SK-N-SH (cell line): ENCODE data around the gene DGKH. TPM values are rescaled to one million over a fixed set of nuclear protein-coding genes. Genes with fewer than 3 reads are reported as not detected.

ENCODE experiments used
- CTCF ChIA-PET: fragments of 300-600, 350-600 bp; formaldehyde crosslinking; extraction: SDS; loops from one replicate; lab custom pipeline; 2021; lab: Yijun Ruan, JAX
- POLR2A ChIA-PET: fragments of 350-600 bp; sonication (Branson Sonifier 250); formaldehyde crosslinking; extraction: SDS; loops from one replicate; lab custom pipeline; 2020; ENCODE audit warnings: antibody characterized with exemption, inconsistent platforms; lab: Yijun Ruan, JAX
- DNase-seq: peaks from one replicate; pipeline ENCODE4 v3.0.0; 2012
- H2AFZ ChIP-seq: fragments of 200-600 bp; sonication (generic); 2 replicates; pipeline ENCODE4 v1.8.1; 2016; ENCODE audit warnings: antibody characterized with exemption, mild to moderate bottlenecking, low read depth
- H3F3A ChIP-seq: fragments of 200-600 bp; sonication (generic); replicated peaks from 2 replicates; pipeline ENCODE3; 2016; ENCODE audit warnings: antibody characterized with exemption, mild to moderate bottlenecking; ENCODE audit not compliant: insufficient read depth
- H3K27ac ChIP-seq, 2 experiments: fragments of 200-500 bp in 1 of 2; fragments of 200-600 bp in 1 of 2; sonication (Bioruptor generic) in 1 of 2; sonication (generic), shearing (Covaris generic) in 1 of 2; 2 replicates each; pipeline versions ENCODE4 v1.5.1 to v1.6.1; 2014 to 2016; ENCODE audit warnings: low read depth in 2 of 2, inconsistent platforms in 1 of 2, low read length in 1 of 2, mild to moderate bottlenecking in 1 of 2, mixed read lengths in 1 of 2
- H3K27me3 ChIP-seq: fragments of 200-600 bp; sonication (generic), shearing (Covaris generic); 2 replicates; pipeline ENCODE4 v1.6.1; 2016; ENCODE audit warnings: mixed run types; ENCODE audit not compliant: insufficient read depth
- H3K36me3 ChIP-seq, 2 experiments: fragments of 200-500 bp in 1 of 2; fragments of 200-600 bp in 1 of 2; sonication (Bioruptor generic) in 1 of 2; sonication (generic) in 1 of 2; replicated peaks in 1 of 2; 2 replicates each; pipeline versions ENCODE3 to v1.5.1; 2014 to 2016; ENCODE audit warnings: low read length in 1 of 2, mild to moderate bottlenecking in 1 of 2; ENCODE audit not compliant: insufficient read depth in 2 of 2, control insufficient read depth in 1 of 2
- H3K4me1 ChIP-seq, 2 experiments: fragments of 200-500 bp in 1 of 2; fragments of 200-600 bp in 1 of 2; sonication (Bioruptor generic) in 1 of 2; sonication (generic), shearing (Covaris generic) in 1 of 2; 2 replicates each; pipeline versions ENCODE4 v1.5.1 to v1.6.1; 2014 to 2016; ENCODE audit warnings: low read depth in 1 of 2, low read length in 1 of 2, mixed run types in 1 of 2; ENCODE audit not compliant: insufficient read depth in 2 of 2, control insufficient read depth in 1 of 2
- H3K4me2 ChIP-seq: fragments of 200-600 bp; sonication (generic), shearing (Covaris generic); 2 replicates; pipeline ENCODE4 v1.6.1; 2017; ENCODE audit warnings: mixed run types
- H3K4me3 ChIP-seq, 2 experiments: fragments of 200-500 bp in 1 of 2; fragments of 200-600 bp in 1 of 2; sonication (Bioruptor generic) in 1 of 2; sonication (generic), shearing (Covaris generic) in 1 of 2; 2 replicates each; pipeline versions ENCODE4 v1.5.1 to v1.8.1; 2014 to 2016; ENCODE audit warnings: low read depth in 2 of 2, inconsistent platforms in 1 of 2, low read length in 1 of 2, mild to moderate bottlenecking in 1 of 2, mixed read lengths in 1 of 2, moderate library complexity in 1 of 2
- H3K79me2 ChIP-seq: fragments of 200-600 bp; sonication (generic); 2 replicates; pipeline ENCODE4 v1.8.1; 2017; ENCODE audit warnings: mild to moderate bottlenecking; ENCODE audit not compliant: insufficient read depth
- H3K9ac ChIP-seq: fragments of 200-600 bp; sonication (generic); 2 replicates; pipeline ENCODE4 v1.6.1; 2017; ENCODE audit warnings: mixed run types
- H3K9me2 ChIP-seq: fragments of 200-600 bp; sonication (generic); 2 replicates; pipeline ENCODE4 v1.6.1; 2017; ENCODE audit warnings: mixed run types
- H3K9me3 ChIP-seq: fragments of 200-600 bp; sonication (generic); 2 replicates; pipeline ENCODE4 v1.6.1; 2017; ENCODE audit warnings: mixed run types, mild to moderate bottlenecking, moderate library complexity
- H4K20me1 ChIP-seq: fragments of 200-600 bp; sonication (generic); 2 replicates; pipeline ENCODE4 v1.6.1; 2017; ENCODE audit warnings: mild to moderate bottlenecking, mixed run types; ENCODE audit not compliant: insufficient read depth
- CHD2 ChIP-seq: fragments of 150-350 bp; IDR thresholded peaks from 2 replicates; pipeline ENCODE4 v1.6.1; 2018; ENCODE audit warnings: low read length; ENCODE audit not compliant: partially characterized antibody
- ELF1 ChIP-seq: IDR thresholded peaks from 2 replicates; pipeline ENCODE4 v1.4.0; 2012
- FOSL2 ChIP-seq: IDR thresholded peaks from 2 replicates; pipeline ENCODE4 v1.4.0; 2012; ENCODE audit warnings: low read depth, mild to moderate bottlenecking, moderate library complexity, borderline replicate concordance
- FOXM1 ChIP-seq: IDR thresholded peaks from 2 replicates; pipeline ENCODE4 v1.4.0; 2012; ENCODE audit warnings: low read depth, mild to moderate bottlenecking
- GABPA ChIP-seq: IDR thresholded peaks from 2 replicates; pipeline ENCODE4 v1.4.0; 2012; ENCODE audit warnings: low read depth, mild to moderate bottlenecking
- GATA2 ChIP-seq: sonication (generic); formaldehyde crosslinking; IDR thresholded peaks from 2 replicates; pipeline ENCODE4 v1.5.0; 2020; ENCODE audit warnings: mild to moderate bottlenecking, missing genetic modification reagents
- IRF3 ChIP-seq: fragments of 150-350 bp; IDR thresholded peaks from 2 replicates; pipeline ENCODE4 v1.6.1; 2016; ENCODE audit warnings: mild to moderate bottlenecking, low read depth, low read length
- JUND ChIP-seq: IDR thresholded peaks from 2 replicates; pipeline ENCODE4 v1.4.0; 2012
- MEF2A ChIP-seq: IDR thresholded peaks from 2 replicates; pipeline ENCODE4 v1.4.0; 2012; ENCODE audit warnings: low read depth, borderline replicate concordance
- MXI1 ChIP-seq: IDR thresholded peaks from 2 replicates; pipeline ENCODE4 v1.6.1; 2012; ENCODE audit warnings: mild to moderate bottlenecking, low read depth, low read length, improper control_type of control experiment
- REST ChIP-seq: IDR thresholded peaks from 2 replicates; pipeline ENCODE4 v1.6.1; 2012; ENCODE audit warnings: mild to moderate bottlenecking, low read depth, low read length, moderate library complexity
- RFX5 ChIP-seq: IDR thresholded peaks from 2 replicates; pipeline ENCODE4 v1.6.1; 2012; ENCODE audit warnings: mild to moderate bottlenecking, improper control_type of control experiment, low read length
- SIN3A ChIP-seq: IDR thresholded peaks from 2 replicates; pipeline ENCODE4 v1.6.1; 2012; ENCODE audit warnings: low read depth, mild to moderate bottlenecking, low read length, moderate library complexity, borderline replicate concordance
- SMC3 ChIP-seq: IDR thresholded peaks from 2 replicates; pipeline ENCODE4 v1.6.1; 2012; ENCODE audit warnings: low read depth, low read length, improper control_type of control experiment
- WGBS: methylation state at CpG from one replicate; pipeline ENCODE4 v1.1.6; 2017; ENCODE audit warnings: low lambda C conversion rate; 5-methylcytosine and 5-hydroxymethylcytosine counted together
- polyA plus RNA-seq, 3 experiments: library from polyadenylated mRNA; depleted of rRNA; stranded (reverse); fragments of >200 nt; gene quantifications; 2 replicates each; pipeline ENCODE4 v1.2.3, GENCODE V29; 2012
- TF ChIP-seq, protein P1 (sequence below): fragments of 150-350 bp; IDR thresholded peaks from 2 replicates; pipeline ENCODE4 v1.6.1; 2017; ENCODE audit warnings: antibody characterized with exemption, low read length, low read depth, borderline replicate concordance

DGKH gene
- polyA plus RNA-seq, 1 of the 3 experiments (the other 2 are of a cell fraction) = 2.5 TPM

DNA sequence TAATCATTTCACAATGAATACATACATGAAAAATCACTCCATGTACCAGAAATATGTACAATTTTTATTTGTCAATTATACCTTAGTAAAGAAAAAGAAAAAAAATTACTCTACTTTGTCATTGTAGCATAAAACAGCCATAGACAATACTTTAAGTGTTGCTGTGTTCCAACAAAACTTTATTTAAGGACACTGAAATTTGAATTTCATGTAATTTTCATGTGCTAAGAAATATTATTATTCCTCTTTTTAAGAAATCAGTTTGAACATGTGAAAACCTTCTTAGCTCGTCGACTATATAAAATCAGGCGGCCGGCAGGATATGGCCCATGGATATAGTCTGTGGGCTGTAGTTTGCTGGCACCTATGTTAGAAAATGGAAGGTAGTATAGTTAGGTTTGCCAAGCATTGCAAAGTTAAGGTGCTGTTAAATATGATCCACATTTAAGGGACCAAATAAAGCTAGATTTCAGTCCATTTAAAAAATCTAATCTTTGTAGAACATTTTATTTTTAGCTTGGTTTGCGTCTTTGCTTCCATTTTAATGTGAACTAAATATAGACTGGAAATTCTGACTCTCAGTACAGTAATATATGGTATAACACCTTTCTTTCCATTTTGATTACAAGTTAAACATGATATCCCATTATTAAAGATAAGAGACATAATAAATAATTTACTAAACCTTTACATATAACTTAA, 6.5 kb downstream of the DGKH start:
- Histone ChIP-seq H3K27ac (no peak overlapping the region), H3K79me2 (peaks cover 35% of the 10 kb centered on the region), H3K9me3 (no peaks in the 10 kb centered on the region), H3K4me1 (no peaks in the 10 kb centered on the region), H4K20me1 (0 out of 2 replicates have a peak, but pooled peaks cover 1% of the 10 kb centered on the region), H3K4me3 (no peak overlapping the region), H3K36me3 (peaks cover 0 to 7% of the 10 kb centered on the region in 2 experiments), H3K27me3 (no peaks in the 10 kb centered on the region), H3K9ac (no peak overlapping the region), H3F3A (no peaks in the 10 kb centered on the region), H2AFZ (no peak overlapping the region), H3K9me2 (no peaks in the 10 kb centered on the region), H3K4me2 (no peak overlapping the region)
- TF ChIP-seq SMC3 (no peak), MEF2A (no peak), CHD2 (no peak), IRF3 (no peak), REST (no peak), RFX5 (no peak), SIN3A (no peak), JUND (no peak), MXI1 (no peak), GABPA (no peak), GATA2 (CRISPR knock-in tag) (no peak), FOXM1 (no peak), FOSL2 (no peak), ELF1 (no peak)
- TF ChIP-seq, protein P1, sequence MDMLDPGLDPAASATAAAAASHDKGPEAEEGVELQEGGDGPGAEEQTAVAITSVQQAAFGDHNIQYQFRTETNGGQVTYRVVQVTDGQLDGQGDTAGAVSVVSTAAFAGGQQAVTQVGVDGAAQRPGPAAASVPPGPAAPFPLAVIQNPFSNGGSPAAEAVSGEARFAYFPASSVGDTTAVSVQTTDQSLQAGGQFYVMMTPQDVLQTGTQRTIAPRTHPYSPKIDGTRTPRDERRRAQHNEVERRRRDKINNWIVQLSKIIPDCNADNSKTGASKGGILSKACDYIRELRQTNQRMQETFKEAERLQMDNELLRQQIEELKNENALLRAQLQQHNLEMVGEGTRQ = no peak
- POLR2A ChIA-PET = no interaction called here
- 97% methylated on average over 5 of the region's 5 CpGs for WGBS
- CTCF ChIA-PET = interaction anchor here (0.5 kb wide), 1 partner anchor 721 kb away, joined by 3 read pairs; no protein-coding TSS in a partner anchor
- DNase-seq = no peak
